Measurements from ENCODE around the gene ZCCHC24. TPM values are rescaled to one million over a fixed set of nuclear protein-coding genes. Genes with fewer than 3 reads are reported as not detected.

ZCCHC24 gene
- total RNA-seq, 1 experiment from 2014 or later = 3.1 TPM

- H3K9me3 ChIP-seq = no peaks in the 10 kb centered on the region
- Mint-ChIP-seq H3K36me3 (ENCODE audit: insufficient read depth, unreplicated experiment) (no peaks in the 10 kb centered on the region), H3K27ac (ENCODE audit: unreplicated experiment) (no peak overlapping the region), H3K27me3 (ENCODE audit: insufficient read depth, unreplicated experiment) (no peaks in the 10 kb centered on the region), H3K4me3 (ENCODE audit: unreplicated experiment) (no peak overlapping the region), H3K4me1 (ENCODE audit: low read depth, unreplicated experiment) (no peaks in the 10 kb centered on the region), H3K9me3 (ENCODE audit: unreplicated experiment) (no peaks in the 10 kb centered on the region)
- H3K4me3 ChIP-seq (ENCODE audit: low read depth, low read length) = no peak overlapping the region
- intact Hi-C loops (cut with micrococcal nuclease; ENCODE audit: unreplicated experiment) = no loop called here
- no peaks in the 10 kb centered on the region for H3K36me3 ChIP-seq (ENCODE audit: control insufficient read depth, insufficient read depth, low read length)
- no peaks in the 10 kb centered on the region for H3K4me1 ChIP-seq
- no peaks in the 10 kb centered on the region for H3K27me3 ChIP-seq (replicated peaks; ENCODE audit: control insufficient read depth, insufficient read depth, low read length)
- no peak for TF ChIP-seq CTCF (IDR thresholded peaks at IDR 0.05; ENCODE audit: insufficient read depth in 1 of 2, low read depth in 1 of 2, low read length in 1 of 2, severe bottlenecking in 1 of 2, unreplicated experiment in 1 of 2)
- POLR2A ChIA-PET = no interaction called here
- DNase-seq = no peak
- CTCF ChIA-PET = no interaction called here
- BruUV-seq (replicated peaks) = no TSS peak
Observed at GRCh38 chr10:79437111-79437814, 8.2 kb downstream of the ZCCHC24 start.

- H3K27me3 Mint-ChIP-seq (ENCODE audit: insufficient read depth, unreplicated experiment) = no peaks in the 10 kb centered on the region
- H3K36me3 Mint-ChIP-seq (ENCODE audit: insufficient read depth, unreplicated experiment) = no peaks in the 10 kb centered on the region
- no peak overlapping the region for H3K4me3 Mint-ChIP-seq (ENCODE audit: unreplicated experiment)
- H3K4me1 Mint-ChIP-seq (ENCODE audit: low read depth, unreplicated experiment) = no peaks in the 10 kb centered on the region
- intact Hi-C loops (cut with micrococcal nuclease; ENCODE audit: unreplicated experiment) = no loop called here
- Histone ChIP-seq H3K27me3 (replicated peaks; ENCODE audit: control insufficient read depth, insufficient read depth, low read length) (no peaks in the 10 kb centered on the region), H3K4me1 (no peaks in the 10 kb centered on the region), H3K9me3 (no peaks in the 10 kb centered on the region), H3K36me3 (ENCODE audit: control insufficient read depth, insufficient read depth, low read length) (no peaks in the 10 kb centered on the region), H3K4me3 (ENCODE audit: low read depth, low read length) (no peak overlapping the region)
- CTCF ChIA-PET = no interaction called here
- H3K27ac Mint-ChIP-seq (ENCODE audit: unreplicated experiment) = no peak overlapping the region
- POLR2A ChIA-PET = no interaction called here
- no peak for TF ChIP-seq CTCF (IDR thresholded peaks at IDR 0.05; ENCODE audit: insufficient read depth in 1 of 2, low read depth in 1 of 2, low read length in 1 of 2, severe bottlenecking in 1 of 2, unreplicated experiment in 1 of 2)
- no peak for DNase-seq
- BruUV-seq (replicated peaks) = no TSS peak
- no peaks in the 10 kb centered on the region for H3K9me3 Mint-ChIP-seq (ENCODE audit: unreplicated experiment)
Observed at GRCh38 chr10:79436850-79437103, 8.6 kb downstream of the ZCCHC24 start.

GRCh38 chr10:79436066-79436849 is 9.2 kb downstream of the ZCCHC24 start:
- H3K4me3 Mint-ChIP-seq (ENCODE audit: unreplicated experiment) = no peak overlapping the region
- 0 out of 2 replicates have a peak, but pooled peaks cover 3% of the 10 kb centered on the region for H3K4me1 ChIP-seq

More at GRCh38 chr10:79436066-79436849, 9.2 kb downstream of the ZCCHC24 start:
- H3K36me3 Mint-ChIP-seq (ENCODE audit: insufficient read depth, unreplicated experiment) = no peaks in the 10 kb centered on the region
- no TSS peak for BruUV-seq (replicated peaks)
- TF ChIP-seq CTCF (IDR thresholded peaks at IDR 0.05; ENCODE audit: insufficient read depth in 1 of 2, low read depth in 1 of 2, low read length in 1 of 2, severe bottlenecking in 1 of 2, unreplicated experiment in 1 of 2) = no peak
- Histone ChIP-seq H3K4me3 (ENCODE audit: low read depth, low read length) (no peak overlapping the region), H3K9me3 (no peaks in the 10 kb centered on the region), H3K36me3 (ENCODE audit: control insufficient read depth, insufficient read depth, low read length) (no peaks in the 10 kb centered on the region), H3K27me3 (replicated peaks; ENCODE audit: control insufficient read depth, insufficient read depth, low read length) (no peaks in the 10 kb centered on the region)
- H3K27ac Mint-ChIP-seq (ENCODE audit: unreplicated experiment) = no peak overlapping the region
- intact Hi-C loops (cut with micrococcal nuclease; ENCODE audit: unreplicated experiment) = no loop called here
- POLR2A ChIA-PET = no interaction called here
- H3K27me3 Mint-ChIP-seq (ENCODE audit: insufficient read depth, unreplicated experiment) = no peaks in the 10 kb centered on the region
- no peak for DNase-seq
- CTCF ChIA-PET = no interaction called here
- no peaks in the 10 kb centered on the region for H3K4me1 Mint-ChIP-seq (ENCODE audit: low read depth, unreplicated experiment)
- H3K9me3 Mint-ChIP-seq (ENCODE audit: unreplicated experiment) = no peaks in the 10 kb centered on the region

All from Caco-2 (cell line).